Suppressor macrophage (primary cell): ENCODE data around the gene LRP8.

Experiments used
- DNase-seq, 4 experiments: peaks; one replicate each; pipeline ENCODE4 v3.0.0-alpha.2; 2020 to 2022
- total RNA-seq, 17 experiments: gene quantifications; one replicate each; lab custom pipeline; 2026; ENCODE audit warnings: mixed read lengths in 6 of 17, inconsistent platforms in 3 of 17; lab: John Stamatoyannopoulos, UW

Gene LRP8
- total RNA-seq = 20.3 to 73.3 (median 50.3) reads per million in 17 experiments

- DNase-seq = peak; percentile 74 to 94 (median 84)
Observed at GRCh38 chr1:53328009-53328461, at the start of gene LRP8. LRP8 (minus strand) TSS chr1:53328070; CDS start chr1:53327912, 158 bp downstream.

DNA sequence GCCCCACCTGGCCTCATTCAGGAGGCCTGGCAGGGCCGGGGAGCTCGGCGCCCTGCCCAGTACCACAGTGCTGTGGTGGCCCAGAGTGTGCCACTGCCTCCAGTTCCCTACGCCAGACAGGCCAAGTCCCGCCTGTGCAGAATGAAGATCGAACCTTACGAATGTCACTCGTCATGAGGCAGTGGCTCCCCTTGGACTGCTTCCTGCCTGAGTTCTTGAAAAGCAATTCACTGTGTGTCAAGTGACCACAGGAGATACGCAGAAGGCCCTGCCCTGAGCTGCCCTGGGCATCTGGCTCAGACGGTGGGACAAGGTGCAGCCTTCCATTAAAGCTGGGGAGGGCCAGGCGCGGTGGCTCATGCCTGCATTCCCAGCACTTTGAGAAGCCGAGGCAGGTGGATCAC is 49.6 kb upstream of the LRP8 start:
- no peak for DNase-seq

DNA sequence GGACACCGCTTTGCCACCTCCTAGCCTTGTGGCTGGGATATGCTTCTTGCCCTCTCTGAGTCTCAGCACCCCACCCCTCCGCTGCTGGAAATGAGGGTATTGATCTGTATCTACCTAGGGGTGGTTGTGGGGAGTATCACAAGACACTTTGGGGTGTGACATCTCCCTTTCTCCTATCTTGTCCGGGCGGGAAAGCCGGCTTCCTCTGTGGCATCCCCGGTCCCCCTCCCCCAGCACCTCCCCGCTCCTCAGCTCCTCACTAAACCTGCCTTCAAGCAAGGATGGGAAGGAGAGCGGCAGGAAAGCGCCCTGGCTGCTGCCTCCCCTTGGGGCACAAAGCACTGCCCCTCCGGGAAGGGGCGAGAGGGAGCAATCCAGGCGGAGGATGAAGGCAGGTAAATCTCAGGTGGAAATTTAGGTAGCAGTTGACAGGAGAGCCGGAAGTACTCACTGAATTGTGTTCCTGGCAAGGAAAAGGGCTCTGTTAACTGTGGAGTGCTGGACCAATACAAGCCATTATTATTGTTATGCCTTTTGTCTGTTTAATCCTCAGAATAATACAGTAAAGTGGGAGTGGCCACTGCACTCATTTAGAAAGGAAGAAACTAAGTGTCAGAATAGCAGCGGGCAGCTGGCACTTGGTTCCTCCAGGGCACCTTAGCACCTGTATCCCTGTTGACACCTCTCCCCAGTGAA is 49.0 kb upstream of the LRP8 start:
- no peak for DNase-seq

DNA sequence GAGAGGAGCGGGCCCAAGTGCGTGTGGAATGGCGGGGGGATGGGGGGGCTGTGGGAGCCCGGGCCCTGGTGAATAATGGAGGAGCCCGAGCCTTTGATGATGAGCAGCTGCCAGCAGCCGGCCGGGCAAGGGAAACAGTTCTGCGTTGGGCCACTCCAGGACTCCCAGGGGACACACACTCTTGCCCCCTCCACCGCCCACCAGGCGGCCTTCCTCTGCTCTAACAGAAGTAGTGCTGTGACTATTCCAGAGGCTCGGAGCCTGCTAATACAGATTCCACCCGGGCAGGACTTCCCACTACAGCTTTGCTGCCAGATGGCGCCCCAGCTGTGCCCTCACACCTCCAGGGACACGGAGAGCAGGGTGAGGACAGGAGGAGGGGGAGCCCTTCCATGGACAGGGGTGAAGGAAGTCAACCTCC is 48.2 kb upstream of the LRP8 start:
- DNase-seq = no peak

- DNase-seq = no peak
Observed at GRCh38 chr1:53375440-53375839, 47.6 kb upstream of the LRP8 start.

DNA sequence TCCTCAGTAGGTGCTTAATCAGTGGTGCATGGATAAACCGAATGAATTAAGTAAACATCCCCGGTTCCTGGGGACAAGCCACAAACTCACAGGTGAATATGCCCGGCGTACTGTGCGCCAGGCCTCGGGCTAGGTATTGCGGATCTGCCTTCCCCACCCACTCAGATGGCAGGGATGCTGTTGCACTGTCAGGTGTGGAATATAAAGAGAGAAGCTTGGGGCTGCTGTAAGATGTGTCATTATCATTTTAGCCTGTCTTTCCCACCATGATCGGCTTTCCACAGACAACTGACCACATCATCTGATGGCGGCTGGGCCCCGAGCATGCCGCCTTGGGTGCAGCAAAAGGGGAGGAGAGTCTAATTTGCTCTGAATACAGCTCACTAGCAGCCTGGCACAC is 45.4 kb upstream of the LRP8 start:
- DNase-seq = no peak

DNA sequence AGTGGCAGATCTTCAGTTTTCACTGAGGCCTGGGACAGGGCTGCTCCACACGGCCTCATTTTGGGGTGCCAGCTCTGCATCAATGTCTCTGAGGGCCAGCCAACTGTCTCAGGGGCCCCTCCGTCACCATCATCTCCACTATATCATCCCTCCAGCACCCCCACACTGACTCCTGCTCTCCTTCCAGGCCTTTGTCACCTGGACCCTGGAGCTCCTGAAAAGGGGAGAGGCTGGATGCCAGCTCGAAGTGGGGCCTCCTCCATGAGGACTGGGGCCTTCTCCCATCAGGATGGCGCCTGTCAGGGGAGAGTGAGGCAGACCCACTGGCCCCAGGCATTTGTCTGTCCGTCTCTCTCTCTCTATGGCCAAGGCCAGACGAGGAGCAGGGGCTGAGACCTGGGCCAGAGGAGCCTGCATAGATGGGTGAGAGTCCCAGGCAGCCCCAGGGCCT is 44.7 kb upstream of the LRP8 start:
- DNase-seq = no peak

- DNase-seq = no peak
Observed at GRCh38 chr1:53371851-53372250, 44.0 kb upstream of the LRP8 start.

- DNase-seq = no peak
Observed at GRCh38 chr1:53371121-53371666, 43.3 kb upstream of the LRP8 start.

DNA sequence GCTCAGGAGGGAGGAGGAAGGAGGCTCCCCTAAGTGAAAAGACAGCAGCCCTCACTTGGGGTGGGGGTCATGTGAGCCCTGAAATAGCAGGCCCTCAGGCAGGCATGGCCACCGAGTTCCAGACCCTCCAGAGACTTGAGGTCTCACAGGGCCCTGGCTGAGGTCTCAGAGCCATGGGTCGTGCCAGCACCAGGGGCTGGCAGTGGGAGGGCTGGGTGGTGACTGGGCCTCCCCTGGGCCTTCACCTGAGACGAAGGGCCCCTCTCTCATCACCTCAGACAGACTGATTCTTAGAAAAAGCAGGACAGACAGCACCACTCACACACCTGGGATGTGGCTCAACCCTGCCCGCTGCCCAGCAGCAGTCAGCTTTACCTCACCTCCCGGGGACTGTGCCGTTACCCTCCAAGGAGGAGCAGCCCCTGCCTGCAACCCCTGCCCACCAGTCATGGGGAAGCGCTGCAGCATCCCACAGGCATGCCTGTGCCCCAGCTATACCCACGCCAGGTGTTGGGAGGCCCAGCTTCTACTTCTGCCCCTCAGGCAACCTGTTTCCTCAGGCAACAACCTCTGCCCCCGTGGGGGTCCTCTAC is 42.6 kb upstream of the LRP8 start:
- DNase-seq = no peak

DNA sequence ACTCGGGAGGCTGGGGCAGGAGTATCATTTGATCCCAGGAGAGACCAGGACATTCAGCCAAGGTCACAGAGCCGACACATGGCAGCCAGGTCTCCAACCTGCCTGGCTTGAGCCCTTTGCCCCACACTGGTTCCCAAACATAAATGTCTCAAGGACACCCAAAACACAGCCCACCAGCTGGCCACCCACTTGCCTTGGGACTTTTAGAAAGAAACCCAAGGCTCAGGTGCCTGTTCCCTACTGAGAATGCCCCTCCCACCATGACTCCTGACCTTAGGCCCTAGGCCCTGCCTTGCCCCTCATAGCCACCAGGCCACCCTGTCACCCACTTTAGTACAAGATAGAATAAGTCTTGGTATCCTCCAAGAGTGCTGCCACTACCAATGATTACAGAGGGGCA is 41.9 kb upstream of the LRP8 start:
- no peak for DNase-seq

GRCh38 chr1:53369034-53369750 is 41.3 kb upstream of the LRP8 start:
- DNase-seq = no peak

GRCh38 chr1:53368314-53369033 is 40.6 kb upstream of the LRP8 start:
- DNase-seq = peak in 3 of 4 experiments; percentile 26 to 47 (median 34)

DNA sequence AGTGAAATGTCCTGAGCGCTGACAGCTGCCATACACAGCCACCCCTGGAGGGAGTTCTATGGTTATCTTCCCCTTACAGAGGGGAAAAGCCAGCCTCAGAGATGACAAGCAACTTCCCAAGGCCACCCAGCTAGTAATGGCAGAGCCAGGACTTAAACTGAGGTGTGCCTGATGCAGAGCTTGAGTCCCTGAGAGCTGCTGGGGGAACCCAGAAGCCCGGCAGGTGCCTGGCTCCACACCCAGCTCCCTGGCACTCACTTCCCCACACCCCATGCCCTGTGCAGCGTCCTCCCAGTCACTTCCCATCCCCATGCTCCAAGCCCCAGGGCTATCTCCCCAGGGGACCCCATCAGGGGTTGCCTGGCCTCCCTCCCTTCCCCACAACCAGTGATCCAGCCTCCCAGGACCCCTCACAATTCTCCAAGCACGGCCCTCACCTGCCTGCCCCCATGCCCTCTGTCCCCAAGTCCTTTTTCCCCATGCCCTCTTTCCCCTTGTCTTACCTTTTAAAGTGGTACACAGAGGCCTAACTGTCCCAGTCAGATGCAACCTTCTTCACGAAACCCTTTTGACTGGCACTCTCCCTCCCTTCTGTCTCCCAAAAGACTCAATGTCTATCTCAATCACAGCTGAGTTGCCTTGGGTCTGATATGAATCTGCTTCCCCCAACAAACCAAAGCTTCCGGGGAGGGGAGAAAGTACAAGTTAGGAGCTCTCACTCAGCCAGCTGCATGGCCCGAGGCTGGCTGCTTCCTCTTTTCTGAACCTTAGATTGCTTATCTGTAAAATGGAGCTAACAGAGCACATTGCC is 39.8 kb upstream of the LRP8 start:
- DNase-seq = peak; percentile 62 to 78 (median 74)

- DNase-seq = no peak
Observed at GRCh38 chr1:53366901-53367502, 39.1 kb upstream of the LRP8 start.

GRCh38 chr1:53365437-53366063 is 37.7 kb upstream of the LRP8 start:
- peak in 3 of 4 experiments; percentile 26 to 46 (median 34) for DNase-seq

DNA sequence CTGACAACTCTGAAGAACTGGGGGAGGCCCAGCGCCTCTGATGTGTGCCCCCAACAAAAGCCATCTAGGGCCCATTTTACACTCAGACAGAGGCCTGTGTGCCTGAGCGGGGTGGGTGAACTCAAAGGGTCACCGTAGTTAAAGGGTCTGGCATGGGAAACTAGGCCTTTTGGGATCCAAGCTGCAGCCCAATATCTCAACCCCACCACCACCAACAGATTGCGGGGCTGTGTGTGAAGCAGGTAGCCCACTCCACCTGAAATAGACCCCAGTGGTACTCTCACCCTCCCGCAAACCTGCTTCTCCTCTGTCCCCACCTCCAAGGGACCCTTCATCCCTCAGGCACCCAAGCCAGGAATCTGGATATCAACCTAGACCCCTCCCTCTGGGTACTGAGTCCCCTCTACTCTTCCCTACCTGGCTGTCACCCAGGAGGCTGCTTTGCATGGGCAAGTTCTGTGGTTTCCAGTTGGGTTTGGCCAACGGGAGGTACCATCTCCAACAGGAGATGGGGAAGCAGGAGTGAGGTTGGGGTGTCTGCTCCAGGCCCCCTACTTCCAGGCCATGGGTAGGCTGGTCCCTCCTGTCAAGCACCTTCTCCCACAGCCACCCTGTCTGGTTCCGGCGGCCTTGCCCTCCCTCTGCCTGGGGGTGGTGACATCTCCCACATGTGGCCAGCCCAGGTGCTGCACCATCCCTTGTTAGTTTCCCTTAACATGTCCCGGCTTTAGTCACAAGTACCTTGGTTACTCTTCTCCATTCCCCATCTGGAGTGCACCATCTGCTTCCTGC is 35.2 kb upstream of the LRP8 start:
- DNase-seq = no peak

GRCh38 chr1:53362270-53362669 is 34.4 kb upstream of the LRP8 start:
- no peak for DNase-seq

DNA sequence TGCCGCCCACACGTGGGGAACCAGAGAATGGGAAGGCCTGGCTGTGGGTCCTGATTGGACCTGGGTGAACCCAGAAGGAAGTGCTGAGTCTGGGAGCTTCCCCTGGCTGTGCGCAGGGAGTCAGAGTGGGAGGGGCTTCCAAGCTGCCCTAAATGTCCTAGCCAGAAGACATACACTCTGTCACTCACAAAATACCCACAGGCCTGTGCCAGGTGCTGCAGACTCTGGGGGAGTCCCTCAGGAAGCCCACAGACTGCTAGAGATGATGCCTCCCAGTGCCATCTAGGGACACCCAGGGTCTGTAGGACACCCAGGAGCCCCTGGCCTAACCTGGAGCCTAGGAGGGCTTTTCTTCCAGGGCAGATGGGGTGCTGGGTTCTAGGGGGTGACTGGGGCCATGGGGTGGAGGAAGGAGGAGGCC is 33.7 kb upstream of the LRP8 start:
- peak; percentile 15 to 68 (median 53) for DNase-seq

GRCh38 chr1:53359934-53360276 is 32.0 kb upstream of the LRP8 start:
- no peak for DNase-seq
